GM10847 (cell line): Measurements from ENCODE around the gene OR10W1.

Experiments used
- POLR2A ChIP-seq: IDR thresholded peaks from 2 replicates; pipeline ENCODE4 v1.6.1; 2011; ENCODE audit not compliant: insufficient read length; ENCODE audit errors: extremely low read depth

OR10W1 gene

GRCh38 chr11:58268142-58268541, at the start of gene OR10W1:
Gene OR10W1, minus strand, starts transcription at chr11:58268260. Its CDS starts 402 bp downstream, at chr11:58267858.
- TF ChIP-seq POLR2A = no peak

- TF ChIP-seq POLR2A = no peak
These were observed 48.1 kb upstream of the OR10W1 start for GRCh38 chr11:58316142-58316541.

GRCh38 chr11:58301576-58301975, 33.5 kb upstream of the OR10W1 start:
- TF ChIP-seq POLR2A = no peak

GRCh38 chr11:58292017-58292416, 24.0 kb upstream of the OR10W1 start:
- no peak for TF ChIP-seq POLR2A

DNA sequence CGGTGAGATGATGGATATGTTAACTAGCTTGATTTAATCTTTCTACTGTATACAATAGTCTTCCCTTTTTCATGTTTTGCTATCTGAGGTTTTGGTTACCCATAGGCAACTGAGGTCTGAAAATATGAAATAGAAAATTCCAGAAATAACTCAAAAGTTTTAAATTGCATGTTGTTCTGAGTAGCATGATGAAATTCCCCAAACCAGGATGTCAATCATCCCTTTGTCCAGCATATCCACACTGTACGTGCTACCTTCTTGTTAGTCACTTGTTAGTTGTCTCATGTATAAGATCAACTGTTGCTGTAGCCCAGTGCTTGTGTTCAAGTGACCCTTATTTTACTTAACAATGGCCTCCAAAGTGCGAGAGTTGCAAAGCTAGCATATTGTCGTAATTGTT, 21.2 kb upstream of the OR10W1 start:
- TF ChIP-seq POLR2A = no peak

GRCh38 chr11:58286249-58286648, 18.2 kb upstream of the OR10W1 start:
- TF ChIP-seq POLR2A = no peak

GRCh38 chr11:58285483-58286040, 17.5 kb upstream of the OR10W1 start:
- TF ChIP-seq POLR2A = no peak

GRCh38 chr11:58276151-58276550, 8.1 kb upstream of the OR10W1 start:
- no peak for TF ChIP-seq POLR2A

DNA sequence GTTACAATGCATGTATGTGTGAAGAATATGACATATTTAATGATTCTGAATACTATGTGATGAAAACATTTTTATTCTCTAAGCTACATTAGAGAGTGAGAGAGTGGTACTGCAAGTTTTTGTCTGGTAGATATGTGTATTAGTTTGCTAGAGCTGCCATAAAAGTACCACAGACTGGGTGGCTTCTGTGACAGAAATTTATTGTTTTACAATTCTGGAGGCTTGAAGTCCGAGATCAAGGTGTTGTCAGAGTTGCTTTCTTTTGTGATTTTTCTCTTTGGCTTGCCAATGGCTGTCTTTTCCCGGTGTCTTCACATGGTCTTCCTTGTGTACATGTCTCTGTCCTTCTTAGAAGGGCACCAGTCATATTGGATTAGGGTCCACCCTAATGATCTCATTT, 6.9 kb upstream of the OR10W1 start:
- TF ChIP-seq POLR2A = no peak

DNA sequence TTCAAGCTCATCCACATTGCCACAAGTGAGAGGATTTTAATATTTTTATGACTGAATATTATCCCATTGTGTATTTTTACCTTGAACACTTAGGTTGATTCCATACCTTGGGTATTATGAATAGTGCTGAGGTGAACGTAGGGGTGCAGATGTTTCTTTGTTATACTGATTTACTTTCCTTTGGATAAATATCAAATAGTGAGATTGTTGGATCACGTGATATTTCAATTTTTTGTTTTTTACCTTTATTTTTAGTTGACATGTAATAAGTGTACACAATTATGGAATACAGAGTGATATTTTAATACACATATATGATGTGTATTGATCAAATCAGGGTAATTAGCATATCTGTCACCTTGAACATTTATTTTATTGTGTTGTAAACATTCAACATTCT, 8.1 kb downstream of the OR10W1 start:
- TF ChIP-seq POLR2A = no peak

DNA sequence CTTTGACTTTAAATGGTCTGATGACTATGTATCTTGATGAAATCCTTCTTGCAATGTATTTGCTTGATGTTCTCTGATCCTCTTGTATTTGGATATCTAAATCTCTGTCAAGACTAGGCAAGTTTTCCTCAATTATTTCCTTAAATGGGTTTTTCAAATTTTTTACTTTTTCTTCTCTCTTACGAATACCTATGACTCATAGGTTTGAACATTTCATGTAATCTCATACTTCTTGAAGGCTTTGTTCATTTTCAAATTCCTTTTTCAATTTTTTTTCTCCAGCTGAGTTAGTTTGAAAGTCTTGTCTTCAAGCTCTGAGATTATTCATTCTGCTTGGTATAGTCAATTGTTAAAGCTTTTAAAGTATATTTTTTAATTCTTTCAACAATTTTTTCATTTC, 13.1 kb downstream of the OR10W1 start:
- TF ChIP-seq POLR2A = no peak

DNA sequence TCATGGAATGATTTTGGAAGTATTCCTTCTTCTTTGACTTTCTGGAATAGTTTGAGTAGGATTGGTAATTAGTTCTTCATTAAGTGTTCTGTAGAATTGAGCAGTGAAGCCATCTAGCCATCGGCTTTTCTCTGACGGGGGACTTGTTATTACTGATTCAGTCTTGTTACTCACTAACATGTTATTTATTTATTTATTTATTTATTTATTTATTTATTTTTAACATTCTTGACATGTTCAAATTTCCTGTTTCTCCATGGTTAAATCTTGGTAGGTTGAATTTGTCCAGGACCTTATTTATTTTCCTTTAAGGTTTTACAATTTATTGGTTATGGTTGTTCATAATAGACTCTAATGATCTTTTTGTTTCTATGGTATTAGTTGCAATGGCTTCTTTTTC, 24.1 kb downstream of the OR10W1 start:
- no peak for TF ChIP-seq POLR2A

DNA sequence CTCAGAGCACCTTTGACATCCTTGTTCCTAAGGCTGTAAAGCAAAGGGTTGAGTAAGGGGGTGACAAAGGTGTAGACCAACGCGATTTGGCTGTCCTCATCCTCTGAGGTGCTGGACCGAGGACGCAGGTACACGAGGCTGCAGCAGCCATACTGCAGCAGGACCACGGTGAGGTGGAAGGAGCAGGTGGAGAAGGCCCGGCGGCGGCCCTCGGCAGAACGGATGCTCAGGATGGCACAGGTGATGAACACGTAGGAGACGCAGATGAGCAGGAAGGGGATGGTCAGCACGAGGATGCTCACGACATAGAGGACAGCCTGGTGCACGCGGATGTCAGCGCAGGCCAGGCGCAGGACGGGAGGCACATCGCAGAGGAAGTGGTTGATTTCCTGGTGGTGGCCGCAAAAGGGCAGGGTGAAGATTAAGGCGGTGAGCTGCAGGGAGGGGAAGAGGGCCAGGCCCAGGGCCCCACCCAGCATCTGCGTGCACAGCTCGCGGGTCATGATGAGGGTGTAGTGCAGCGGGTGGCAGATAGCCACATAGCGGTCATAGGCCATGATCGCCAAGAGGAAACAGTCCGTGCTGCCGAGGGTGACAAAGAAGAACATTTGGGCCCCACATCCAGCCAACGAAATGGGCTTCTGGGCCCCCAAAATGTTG, 40.0 kb downstream of the OR10W1 start:
- no peak for TF ChIP-seq POLR2A

GRCh38 chr11:58222721-58223120, 45.3 kb downstream of the OR10W1 start:
- no peak for TF ChIP-seq POLR2A
